Prostate gland (tissue), 2 donors: Measurements from ENCODE around the gene TEDC2. TPM values are rescaled to one million over a fixed set of nuclear protein-coding genes. Genes with fewer than 3 reads are reported as not detected.

Experiments
- DNase-seq: peaks from one replicate; pipeline ENCODE4 v3.0.0-alpha.2; 2019; ENCODE audit warnings: low spot score
- H3K27ac ChIP-seq, 2 donors: fragments of 200-600 bp; sonication (generic); 2 replicates each; pipeline ENCODE4 v1.5.1; 2017 to 2019
- H3K27me3 ChIP-seq: fragments of 200-600 bp; sonication (generic); replicated peaks from 2 replicates; pipeline ENCODE4 v1.5.1; 2019; ENCODE audit not compliant: insufficient read depth
- H3K36me3 ChIP-seq, 2 donors: fragments of 200-600 bp; sonication (generic); 1 replicate in 1 of 2; 2 replicates in 1 of 2; pipeline versions ENCODE4 v1.5.1 to v1.8.1; 2017 to 2019
- H3K4me1 ChIP-seq: fragments of 200-600 bp; sonication (generic); replicated peaks from 2 replicates; pipeline ENCODE4 v1.5.1; 2019
- H3K4me3 ChIP-seq, 2 donors: fragments of 200-600 bp; sonication (generic); 2 replicates each; pipeline ENCODE4 v1.5.1; 2017 to 2019
- H3K9me3 ChIP-seq: fragments of 200-600 bp; sonication (generic); 2 replicates; pipeline ENCODE4 v1.5.1; 2017
- CTCF ChIP-seq, 4 experiments: fragments of 200-600 bp in 2 of 4; fragments of 450-650 bp in 2 of 4; sonication (generic) in 2 of 4; IDR thresholded peaks; 1 replicate in 3 of 4; 2 replicates in 1 of 4; pipeline ENCODE4 v1.5.1; 2016 to 2019; ENCODE audit warnings: antibody characterized with exemption in 4 of 4, mild to moderate bottlenecking in 2 of 4, moderate library complexity in 2 of 4
- POLR2A ChIP-seq: fragments of 450-650 bp; IDR thresholded peaks from one replicate; pipeline ENCODE4 v1.6.1; 2016; ENCODE audit warnings: antibody characterized with exemption, mild to moderate bottlenecking
- POLR2AphosphoS5 ChIP-seq: sonication (generic); formaldehyde crosslinking; IDR thresholded peaks from one replicate; pipeline ENCODE4 v1.6.1; 2017; ENCODE audit warnings: antibody characterized with exemption
- WGBS: methylation state at CpG from one replicate; pipeline ENCODE4 v1.1.5; 2018; 5-methylcytosine and 5-hydroxymethylcytosine counted together
- intact Hi-C: fragments of 100-400 bp; cut with DNase I; formaldehyde crosslinking; loops from one replicate; pipeline ENCODE4 v1.14.2; 2022
- total RNA-seq, 2 donors: library from RNA; depleted of rRNA; stranded (reverse); fragments of >200 nt; gene quantifications; one replicate each; pipeline ENCODE4 v1.1.0, GENCODE V29; 2016

Gene TEDC2
- total RNA-seq, 2 donors from 2014 or later: 3.0 to 12.1 TPM

GRCh38 chr16:2443555-2443954 lies 16.4 kb upstream of the TEDC2 start:
- H3K36me3 ChIP-seq: peaks cover 0 to under 1% of the 10 kb centered on the region in 2 donors
- WGBS: 81% methylated on average over 9 of the region's 9 CpGs

GRCh38 chr16:2447920-2448583 lies 11.9 kb upstream of the TEDC2 start:
- WGBS: 84% methylated on average over 11 of the region's 11 CpGs

More at GRCh38 chr16:2443555-2443954, 16.4 kb upstream of the TEDC2 start:
- no peak for DNase-seq
- H3K9me3 ChIP-seq: no peaks in the 10 kb centered on the region
- no peaks in the 10 kb centered on the region for H3K27me3 ChIP-seq
- peak overlapping the region in 1 of 2 donors; percentile 49 for H3K27ac ChIP-seq
- H3K4me1 ChIP-seq: no peaks in the 10 kb centered on the region
- no peak overlapping the region for H3K4me3 ChIP-seq
- peak; percentile 21 for TF ChIP-seq POLR2AphosphoS5
- TF ChIP-seq CTCF (IDR thresholded peaks at IDR 0.05): no peak
- TF ChIP-seq POLR2A: no peak
- intact Hi-C loops: no loop called here

GRCh38 chr16:2449118-2449517 lies 10.8 kb upstream of the TEDC2 start:
- Histone ChIP-seq H3K27ac (no peak overlapping the region), H3K36me3 (peaks cover 0 to 16% of the 10 kb centered on the region in 2 donors), H3K27me3 (no peaks in the 10 kb centered on the region), H3K4me1 (no peaks in the 10 kb centered on the region), H3K9me3 (no peaks in the 10 kb centered on the region), H3K4me3 (no peak overlapping the region)
- intact Hi-C loops: no loop called here
- 94% methylated on average over 23 of the region's 25 CpGs for WGBS
- no peak for DNase-seq
- TF ChIP-seq POLR2AphosphoS5 (no peak), POLR2A (no peak), CTCF (IDR thresholded peaks at IDR 0.05) (no peak)

More at GRCh38 chr16:2447920-2448583, 11.9 kb upstream of the TEDC2 start:
- Histone ChIP-seq H3K36me3 (peaks cover 0 to 13% of the 10 kb centered on the region in 2 donors), H3K4me3 (no peak overlapping the region), H3K27me3 (no peaks in the 10 kb centered on the region), H3K9me3 (no peaks in the 10 kb centered on the region), H3K27ac (no peak overlapping the region), H3K4me1 (no peaks in the 10 kb centered on the region)
- intact Hi-C loops: no loop called here
- no peak for DNase-seq
- TF ChIP-seq POLR2A (no peak), POLR2AphosphoS5 (no peak), CTCF (IDR thresholded peaks at IDR 0.05) (no peak)

GRCh38 chr16:2450535-2450934 lies 9.4 kb upstream of the TEDC2 start:
- 94% methylated on average over 7 of the region's 8 CpGs for WGBS
- Histone ChIP-seq H3K9me3 (no peaks in the 10 kb centered on the region), H3K27me3 (no peaks in the 10 kb centered on the region), H3K4me1 (no peaks in the 10 kb centered on the region), H3K36me3 (peaks cover 0 to 16% of the 10 kb centered on the region in 2 donors), H3K27ac (no peak overlapping the region), H3K4me3 (no peak overlapping the region)
- no peak for DNase-seq
- intact Hi-C loops: no loop called here
- TF ChIP-seq CTCF (IDR thresholded peaks at IDR 0.05) (no peak), POLR2A (no peak), POLR2AphosphoS5 (no peak)

- TF ChIP-seq POLR2AphosphoS5 (no peak), POLR2A (no peak), CTCF (IDR thresholded peaks at IDR 0.05) (no peak)
- H3K27ac ChIP-seq: no peak overlapping the region
- H3K4me3 ChIP-seq: no peak overlapping the region
- DNase-seq: no peak
- H3K9me3 ChIP-seq: no peaks in the 10 kb centered on the region
- WGBS: 91% methylated on average over 19 of the region's 19 CpGs
- peaks cover 0 to 16% of the 10 kb centered on the region in 2 donors for H3K36me3 ChIP-seq
- intact Hi-C loops: no loop called here
- no peaks in the 10 kb centered on the region for H3K4me1 ChIP-seq
- no peaks in the 10 kb centered on the region for H3K27me3 ChIP-seq
Observed at GRCh38 chr16:2450975-2451381, 8.9 kb upstream of the TEDC2 start.
